KMS-11 (cell line): ENCODE results near the gene CRKL.

Experiments
- H2AFZ ChIP-seq: fragments of 200-600 bp; sonication (generic); 2 replicates; pipeline ENCODE4 v1.6.1; 2016; ENCODE audit warnings: antibody characterized with exemption, mixed run types, low read depth
- H3K27ac ChIP-seq: fragments of 200-600 bp; sonication (generic); 2 replicates; pipeline ENCODE4 v1.6.1; 2016; ENCODE audit warnings: mild to moderate bottlenecking, mixed run types
- H3K27me3 ChIP-seq: fragments of 200-600 bp; sonication (generic); 2 replicates; pipeline ENCODE4 v1.6.1; 2017; ENCODE audit warnings: mild to moderate bottlenecking, low read depth, mixed run types, moderate library complexity; ENCODE audit not compliant: insufficient read depth
- H3K36me3 ChIP-seq: fragments of 200-600 bp; sonication (generic); 2 replicates; pipeline ENCODE4 v1.6.1; 2017; ENCODE audit warnings: mild to moderate bottlenecking, mixed run types; ENCODE audit not compliant: insufficient read depth
- H3K4me1 ChIP-seq: fragments of 200-600 bp; sonication (generic); 2 replicates; pipeline ENCODE4 v1.6.1; 2016; ENCODE audit warnings: mild to moderate bottlenecking, low read depth, mixed run types; ENCODE audit not compliant: poor library complexity, severe bottlenecking
- H3K4me2 ChIP-seq: fragments of 200-600 bp; sonication (generic); 2 replicates; pipeline ENCODE4 v1.7.0; 2016; ENCODE audit warnings: mild to moderate bottlenecking, mixed run types
- H3K4me3 ChIP-seq: fragments of 200-600 bp; sonication (generic); IDR thresholded peaks from 2 replicates; pipeline ENCODE4 v1.6.1; 2017; ENCODE audit warnings: low read depth, low read length, mixed read lengths; ENCODE audit not compliant: insufficient read depth
- H3K79me2 ChIP-seq: fragments of 200-600 bp; sonication (generic); 2 replicates; pipeline ENCODE4 v1.6.1; 2016; ENCODE audit warnings: low read depth, mixed run types; ENCODE audit not compliant: insufficient read depth
- H3K9ac ChIP-seq: fragments of 200-600 bp; sonication (generic); 2 replicates; pipeline ENCODE4 v1.6.1; 2016; ENCODE audit warnings: mild to moderate bottlenecking, mixed run types
- H4K20me1 ChIP-seq: fragments of 200-600 bp; sonication (generic); 2 replicates; pipeline ENCODE4 v1.6.1; 2016; ENCODE audit warnings: mild to moderate bottlenecking, mixed run types; ENCODE audit not compliant: insufficient read depth
- TF ChIP-seq, protein P1 (sequence below): fragments of 200-600 bp; sonication (generic); conservative IDR thresholded peaks from 2 replicates; pipeline ENCODE4 v1.6.1; 2017; ENCODE audit warnings: low read depth, mild to moderate bottlenecking, antibody characterized with exemption, low read length, moderate library complexity, mixed read lengths

Gene CRKL

GRCh38 chr22:20993304-20994127, 76.3 kb downstream of the CRKL start:
- H3K36me3 ChIP-seq: no peaks in the 10 kb centered on the region
- TF ChIP-seq, protein P1, sequence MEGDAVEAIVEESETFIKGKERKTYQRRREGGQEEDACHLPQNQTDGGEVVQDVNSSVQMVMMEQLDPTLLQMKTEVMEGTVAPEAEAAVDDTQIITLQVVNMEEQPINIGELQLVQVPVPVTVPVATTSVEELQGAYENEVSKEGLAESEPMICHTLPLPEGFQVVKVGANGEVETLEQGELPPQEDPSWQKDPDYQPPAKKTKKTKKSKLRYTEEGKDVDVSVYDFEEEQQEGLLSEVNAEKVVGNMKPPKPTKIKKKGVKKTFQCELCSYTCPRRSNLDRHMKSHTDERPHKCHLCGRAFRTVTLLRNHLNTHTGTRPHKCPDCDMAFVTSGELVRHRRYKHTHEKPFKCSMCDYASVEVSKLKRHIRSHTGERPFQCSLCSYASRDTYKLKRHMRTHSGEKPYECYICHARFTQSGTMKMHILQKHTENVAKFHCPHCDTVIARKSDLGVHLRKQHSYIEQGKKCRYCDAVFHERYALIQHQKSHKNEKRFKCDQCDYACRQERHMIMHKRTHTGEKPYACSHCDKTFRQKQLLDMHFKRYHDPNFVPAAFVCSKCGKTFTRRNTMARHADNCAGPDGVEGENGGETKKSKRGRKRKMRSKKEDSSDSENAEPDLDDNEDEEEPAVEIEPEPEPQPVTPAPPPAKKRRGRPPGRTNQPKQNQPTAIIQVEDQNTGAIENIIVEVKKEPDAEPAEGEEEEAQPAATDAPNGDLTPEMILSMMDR: no peak
- no peak overlapping the region for H3K9ac ChIP-seq
- no peaks in the 10 kb centered on the region for H3K79me2 ChIP-seq
- no peaks in the 10 kb centered on the region for H4K20me1 ChIP-seq
- H3K27ac ChIP-seq: no peak overlapping the region
- H3K4me2 ChIP-seq: no peak overlapping the region
- no peaks in the 10 kb centered on the region for H3K4me1 ChIP-seq
- H3K27me3 ChIP-seq: no peaks in the 10 kb centered on the region
- H3K4me3 ChIP-seq: no peak overlapping the region
- no peak overlapping the region for H2AFZ ChIP-seq

DNA sequence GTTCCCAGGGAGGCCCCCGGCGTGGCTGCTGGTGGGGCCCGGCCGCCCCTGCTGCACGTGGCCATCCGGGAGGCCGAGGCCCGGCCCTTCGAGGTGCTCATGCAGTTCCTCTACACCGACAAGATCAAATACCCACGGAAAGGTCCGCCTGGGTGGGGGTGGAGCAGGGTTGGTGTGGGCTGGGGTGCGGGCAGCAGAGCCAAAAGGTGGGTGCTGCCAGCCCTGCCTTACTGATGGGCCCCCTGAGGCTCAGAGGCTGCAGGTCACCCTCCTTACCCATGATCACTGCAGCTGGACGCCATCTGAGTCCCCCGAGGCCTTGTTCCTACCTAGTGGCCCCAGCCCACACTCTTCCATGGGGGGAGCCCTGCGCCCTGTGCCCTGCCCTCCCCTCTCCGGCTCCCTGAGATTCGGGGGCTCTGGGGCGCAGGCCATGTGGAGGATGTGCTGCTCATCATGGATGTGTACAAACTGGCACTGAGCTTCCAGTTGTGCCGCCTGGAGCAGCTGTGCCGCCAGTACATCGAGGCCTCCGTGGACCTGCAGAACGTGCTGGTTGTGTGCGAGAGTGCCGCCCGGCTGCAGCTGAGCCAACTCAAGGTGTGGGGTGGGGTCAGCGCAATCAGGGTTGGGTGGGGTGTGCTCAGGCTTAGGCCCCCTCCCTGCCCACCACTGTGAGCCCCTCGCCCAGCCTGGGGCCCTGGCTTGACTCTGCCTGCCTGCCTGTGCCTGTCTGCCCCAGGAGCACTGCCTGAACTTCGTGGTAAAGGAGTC, 77.1 kb downstream of the CRKL start:
- no peaks in the 10 kb centered on the region for H3K36me3 ChIP-seq

DNA sequence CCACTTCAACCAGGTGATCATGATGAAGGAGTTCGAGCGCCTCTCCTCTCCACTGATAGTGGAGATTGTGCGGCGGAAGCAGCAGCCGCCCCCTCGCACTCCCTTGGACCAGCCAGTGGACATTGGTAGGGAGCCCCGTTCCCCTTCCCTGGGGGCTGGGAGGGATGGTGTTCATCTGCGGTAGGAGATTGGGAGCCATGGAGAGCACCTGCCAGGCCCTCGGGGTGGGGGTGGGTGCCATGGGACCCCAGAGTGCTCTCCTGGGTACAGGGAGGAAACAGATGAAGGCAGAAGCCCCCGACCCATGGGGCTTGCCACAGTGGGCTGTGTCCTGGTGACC, 77.7 kb downstream of the CRKL start:
- Histone ChIP-seq H3K4me2 (no peak overlapping the region), H3K4me1 (peaks cover under 1% of the 10 kb centered on the region), H3K4me3 (no peak overlapping the region), H3K36me3 (no peaks in the 10 kb centered on the region), H2AFZ (no peak overlapping the region), H3K27me3 (no peaks in the 10 kb centered on the region), H3K79me2 (peaks cover 5% of the 10 kb centered on the region; the same call in 1 of the 2 replicates), H4K20me1 (no peaks in the 10 kb centered on the region), H3K27ac (no peak overlapping the region), H3K9ac (no peak overlapping the region)
- TF ChIP-seq, protein P1: no peak

More for the DNA sequence above, 77.1 kb downstream of the CRKL start:
- Histone ChIP-seq H3K9ac (no peak overlapping the region), H3K4me1 (no peaks in the 10 kb centered on the region), H3K4me3 (no peak overlapping the region), H3K27ac (no peak overlapping the region), H2AFZ (no peak overlapping the region), H4K20me1 (no peaks in the 10 kb centered on the region), H3K79me2 (no peaks in the 10 kb centered on the region), H3K4me2 (no peak overlapping the region), H3K27me3 (no peaks in the 10 kb centered on the region)
- TF ChIP-seq, protein P1: no peak

- peaks cover 6% of the 10 kb centered on the region for H3K4me1 ChIP-seq
- H3K79me2 ChIP-seq: peaks cover 11% of the 10 kb centered on the region; the same call in 1 of the 2 replicates
- TF ChIP-seq, protein P1: no peak
- no peaks in the 10 kb centered on the region for H3K36me3 ChIP-seq
- no peak overlapping the region for H3K4me3 ChIP-seq
- H3K9ac ChIP-seq: no peak overlapping the region
- H3K4me2 ChIP-seq: no peak overlapping the region
- H2AFZ ChIP-seq: no peak overlapping the region
- H3K27me3 ChIP-seq: no peaks in the 10 kb centered on the region
- no peaks in the 10 kb centered on the region for H4K20me1 ChIP-seq
- H3K27ac ChIP-seq: no peak overlapping the region
These were observed 78.3 kb downstream of the CRKL start for GRCh38 chr22:20995329-20996030.
